ENCODE data around the gene SOCS6.

SOCS6 gene

DNA sequence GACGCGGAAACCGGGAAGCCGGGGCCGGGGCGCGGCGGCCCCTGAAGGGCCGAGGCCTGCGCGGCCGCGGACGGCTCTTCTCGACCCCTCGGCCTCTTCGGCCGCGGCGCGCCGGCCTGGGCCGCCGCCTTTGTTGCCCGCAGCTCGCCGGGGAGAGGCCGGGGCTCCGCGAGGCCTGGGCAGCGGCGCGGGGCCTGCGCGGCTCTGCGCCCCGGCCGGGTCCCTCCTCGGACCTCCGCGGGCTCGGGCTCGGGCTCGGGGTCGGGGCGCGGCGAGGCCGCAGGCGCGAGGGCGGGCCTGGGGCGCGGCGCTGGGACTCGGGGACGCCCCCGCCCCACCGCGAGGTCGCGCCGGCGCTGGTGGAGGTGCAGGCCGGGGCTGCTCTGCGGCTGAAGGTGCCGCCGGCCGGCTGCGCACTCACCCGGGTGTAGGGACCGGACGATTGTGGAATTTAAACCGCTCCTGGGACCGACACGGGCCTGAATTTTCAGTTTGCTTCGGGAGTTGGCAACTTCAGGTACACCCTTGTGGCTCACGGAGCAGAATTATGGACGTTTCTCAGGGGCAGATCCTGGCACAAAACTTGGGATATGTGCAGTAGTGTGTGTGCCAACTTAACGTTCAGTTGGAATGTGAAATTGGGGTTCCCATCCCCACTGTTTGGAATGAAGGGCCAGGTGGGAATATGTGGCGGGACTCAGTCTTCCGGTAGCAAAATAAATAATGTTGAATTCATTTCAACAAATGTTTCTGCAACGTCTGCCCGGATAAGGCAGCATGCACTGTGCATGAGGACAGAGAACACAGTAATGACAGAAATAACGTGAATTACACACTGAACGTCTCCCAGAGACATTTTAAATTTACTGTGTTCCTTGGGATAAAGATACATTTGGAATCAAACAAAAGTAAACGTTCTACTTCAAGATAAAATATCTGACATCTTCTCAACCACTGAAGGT is 787 bp downstream of the SOCS6 start:
- DNase-seq: peak; percentile 32

GRCh38 chr18:70290482-70291294 is 1.8 kb downstream of the SOCS6 start:
- DNase-seq: no peak

DNA sequence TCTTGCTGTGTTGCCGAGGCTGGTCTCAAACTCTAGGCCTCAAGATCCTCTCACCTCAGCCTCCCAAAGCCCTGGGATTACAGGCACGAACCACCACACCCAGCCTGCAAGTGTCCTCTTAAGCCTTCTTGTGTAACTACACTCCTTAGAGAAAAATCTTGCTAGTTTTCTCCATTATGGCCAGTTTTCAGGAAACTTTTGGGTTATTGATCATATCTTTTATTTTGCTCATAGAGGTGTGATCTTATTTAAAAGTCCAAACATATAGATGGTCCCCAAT is 2.4 kb downstream of the SOCS6 start:
- DNase-seq: no peak

DNA sequence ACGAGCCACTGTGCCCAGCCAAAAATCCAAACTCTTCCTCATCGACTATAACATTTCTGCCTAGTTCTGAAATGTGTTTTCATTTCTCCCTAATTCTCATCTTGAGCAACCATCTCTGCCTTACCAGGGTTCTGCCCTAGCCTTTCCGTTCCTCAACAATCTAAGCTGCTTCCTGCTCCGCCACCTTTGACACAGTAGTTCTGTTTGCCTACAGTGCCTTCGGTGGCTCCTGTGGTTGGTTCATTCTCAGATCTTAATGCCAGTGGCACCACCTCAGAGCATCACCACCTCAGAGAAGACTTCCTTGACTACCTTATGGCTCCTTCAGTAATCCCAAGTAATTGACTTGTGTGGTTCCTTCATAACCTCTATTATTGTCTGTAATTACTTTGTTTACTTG is 3.8 kb downstream of the SOCS6 start:
- no peak for DNase-seq

- no peak for DNase-seq
These were observed 4.3 kb downstream of the SOCS6 start for GRCh38 chr18:70293166-70293565.

DNA sequence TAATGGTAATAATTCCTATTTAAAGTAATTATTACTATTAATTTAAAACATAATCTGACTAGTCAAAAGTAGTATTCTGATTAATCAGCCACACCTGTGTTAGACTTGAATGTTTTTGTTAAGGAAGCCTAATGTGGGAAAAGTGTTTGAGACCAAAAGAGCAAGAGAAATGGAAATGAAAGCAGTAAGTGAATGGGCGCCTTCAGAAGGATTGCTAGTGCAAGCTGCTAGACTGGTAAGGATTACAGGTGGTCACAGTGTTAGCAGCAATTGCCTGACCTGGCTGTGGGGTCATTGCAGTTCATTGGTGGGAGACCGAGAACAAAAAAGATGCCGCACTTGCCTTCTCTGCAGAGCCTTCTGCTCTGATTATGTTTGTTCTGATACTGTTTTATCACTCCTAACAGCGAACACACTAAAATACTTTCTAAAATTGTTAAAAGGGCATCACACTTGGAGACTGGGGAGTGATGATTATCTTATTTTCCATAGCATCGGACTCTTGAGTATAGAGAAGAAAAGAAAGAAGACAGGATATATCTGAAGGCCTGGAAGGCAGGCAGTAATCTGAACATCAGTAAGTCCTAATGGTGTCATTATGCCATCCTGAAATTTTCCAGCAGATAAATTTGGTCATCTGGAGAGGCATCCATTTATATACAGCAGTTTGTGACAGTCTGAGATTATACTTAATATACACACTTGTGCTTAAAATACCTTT is 5.8 kb downstream of the SOCS6 start:
- no peak for DNase-seq

DNA sequence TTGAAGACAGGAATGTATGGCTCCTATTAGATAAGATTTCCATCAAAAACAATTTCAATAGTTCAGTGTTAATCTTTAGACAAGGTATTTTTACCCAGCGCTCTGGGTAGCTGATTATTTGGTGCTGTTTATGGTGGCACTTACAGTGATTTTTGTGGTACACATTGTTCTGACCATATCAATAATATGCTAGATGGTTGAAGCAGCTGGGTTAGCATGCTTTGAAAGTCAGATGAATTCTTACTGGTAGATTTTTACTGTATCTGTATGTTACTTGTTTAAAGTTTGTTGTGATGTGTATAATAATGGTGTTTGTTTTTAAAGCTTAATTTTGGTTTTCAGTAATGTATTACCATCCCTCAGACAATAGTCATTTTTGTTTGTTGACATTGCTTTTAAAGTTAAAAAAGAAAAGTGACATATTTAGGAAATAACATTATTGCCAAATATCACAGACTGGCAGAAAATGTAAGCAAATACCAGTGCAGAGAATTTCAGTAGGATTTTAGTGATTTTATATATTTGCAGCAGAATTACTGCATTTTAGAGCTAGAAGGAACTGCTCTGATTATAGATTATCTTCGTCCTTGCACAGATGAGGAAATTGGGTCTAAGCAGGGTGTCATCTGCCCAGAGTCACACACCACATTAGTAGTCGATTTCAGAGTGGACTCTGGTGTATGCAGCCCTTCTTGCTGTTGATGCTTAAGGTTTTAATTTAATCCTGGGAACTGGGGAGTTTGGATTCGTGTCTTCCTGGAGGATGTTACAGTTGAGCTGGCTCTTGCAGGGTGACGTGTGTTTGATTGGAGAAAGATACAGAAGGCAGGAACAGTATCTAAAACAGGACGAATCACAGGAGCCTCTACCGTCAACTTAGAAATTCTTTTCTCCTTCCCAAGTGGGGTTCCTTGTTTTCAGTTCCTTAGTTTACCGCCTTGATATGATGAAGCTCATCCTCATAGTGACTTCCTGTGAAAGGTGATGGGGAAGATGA is 6.6 kb downstream of the SOCS6 start:
- no peak for DNase-seq

GRCh38 chr18:70296289-70296688 is 7.4 kb downstream of the SOCS6 start:
- no peak for DNase-seq

DNA sequence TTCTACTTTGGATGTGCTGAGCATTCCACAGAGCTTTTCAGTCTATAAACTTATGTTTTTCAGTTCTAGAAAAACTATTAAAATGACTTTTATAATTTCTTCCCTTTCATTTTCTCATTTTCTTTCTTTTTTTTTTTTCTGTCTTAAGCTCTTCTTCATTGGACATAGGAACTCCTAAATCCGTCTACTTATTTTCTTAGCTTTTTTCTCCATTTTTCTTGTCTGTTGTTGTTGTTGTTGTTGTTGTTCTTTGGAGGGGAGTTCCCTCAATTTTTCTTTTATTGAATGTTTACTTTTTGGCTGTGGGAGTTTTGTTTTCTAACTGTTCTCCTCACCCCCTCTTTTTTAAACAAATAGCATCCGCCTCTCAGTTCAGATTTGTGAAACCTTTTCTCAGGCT is 7.9 kb downstream of the SOCS6 start:
- no peak for DNase-seq

GRCh38 chr18:70299393-70299792 is 10.5 kb downstream of the SOCS6 start:
- DNase-seq: no peak

- DNase-seq: no peak
These were observed 12.8 kb downstream of the SOCS6 start for GRCh38 chr18:70301667-70302066.

DNA sequence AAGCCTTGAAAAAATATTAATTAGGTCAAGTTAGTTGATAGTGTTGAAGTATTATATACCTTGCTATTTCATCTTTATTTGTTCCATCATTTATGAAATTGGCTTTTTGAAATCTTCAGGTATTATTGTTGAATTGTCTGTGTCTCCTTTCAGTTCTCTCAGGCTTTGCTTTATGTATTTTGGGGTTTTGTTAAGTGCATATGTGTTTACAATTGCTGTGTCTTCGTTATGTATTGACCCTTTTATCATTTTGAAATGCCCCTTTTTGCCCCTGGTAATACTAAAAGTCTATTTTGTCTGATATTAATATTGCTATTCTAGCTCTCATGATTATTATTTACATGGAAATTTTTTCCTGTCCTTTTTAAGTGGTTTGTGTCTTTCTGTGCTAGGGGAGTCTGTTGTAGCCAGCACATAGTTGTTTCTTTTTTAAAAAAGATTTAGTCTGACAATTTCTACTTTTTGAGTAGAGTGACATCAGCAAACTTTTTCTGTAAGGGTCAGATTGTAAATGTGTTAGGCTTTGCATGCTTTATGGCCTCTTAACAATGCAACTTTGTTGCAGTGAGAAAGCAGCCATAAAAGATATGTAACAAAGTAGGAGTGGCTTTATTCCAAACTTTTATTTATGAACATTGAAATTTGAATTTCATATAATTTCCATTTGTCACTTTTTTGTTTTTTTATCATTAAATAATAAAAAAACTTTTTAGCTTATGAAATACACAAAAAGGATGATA is 19.9 kb downstream of the SOCS6 start:
- no peak for DNase-seq

- no peak for DNase-seq
These were observed 21.9 kb downstream of the SOCS6 start for GRCh38 chr18:70310560-70311320.

DNA sequence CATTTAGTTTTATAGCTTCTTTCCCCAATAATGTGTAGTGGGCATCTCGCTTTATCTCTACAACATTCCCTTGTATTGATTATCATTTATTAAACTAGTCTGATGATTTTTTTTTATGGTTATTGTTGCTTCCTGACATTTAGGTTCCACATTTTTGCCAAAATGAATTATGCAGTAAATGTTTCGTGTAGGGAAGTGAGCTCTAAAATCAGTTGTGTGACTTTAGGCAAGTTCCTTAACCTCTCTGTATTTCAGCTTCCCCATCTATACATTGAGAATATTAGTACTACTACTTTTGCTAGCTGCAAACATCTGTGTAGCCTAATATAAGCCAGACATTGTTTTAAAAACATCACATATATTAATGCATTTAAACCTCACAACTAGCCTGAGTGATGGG is 22.9 kb downstream of the SOCS6 start:
- no peak for DNase-seq

GRCh38 chr18:70313640-70314039 is 24.8 kb downstream of the SOCS6 start:
- no peak for DNase-seq

DNA sequence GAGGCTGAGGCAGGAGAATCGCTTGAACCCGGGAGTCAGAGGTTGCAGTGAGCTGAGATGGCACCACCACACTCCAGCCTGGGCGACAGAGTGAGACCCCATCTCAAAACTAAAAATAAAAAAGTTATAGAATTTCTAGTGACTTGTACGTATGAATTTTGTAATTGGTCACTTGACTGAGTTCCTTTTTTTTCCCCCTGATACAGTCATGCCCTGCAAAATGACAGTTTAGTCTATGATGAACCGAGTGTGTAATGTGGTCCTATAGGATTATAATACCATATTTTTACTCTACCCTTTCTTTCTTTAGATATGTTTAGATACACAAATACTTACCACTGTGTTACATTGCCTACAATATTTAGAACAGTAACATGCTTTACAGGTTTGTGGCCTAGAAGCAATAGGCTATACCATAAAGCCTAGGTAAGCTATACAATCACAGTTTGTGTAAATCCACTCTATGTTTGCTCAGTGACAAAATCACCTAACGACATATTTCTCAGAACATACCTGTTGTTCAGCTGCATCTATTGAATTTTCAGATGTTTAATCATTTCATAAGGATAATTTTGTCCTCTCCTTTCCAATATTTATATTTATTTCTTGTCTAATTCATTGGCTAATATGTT is 25.4 kb downstream of the SOCS6 start:
- no peak for DNase-seq

GRCh38 chr18:70319187-70319586 is 30.3 kb downstream of the SOCS6 start:
- DNase-seq: peak; percentile 10

DNA sequence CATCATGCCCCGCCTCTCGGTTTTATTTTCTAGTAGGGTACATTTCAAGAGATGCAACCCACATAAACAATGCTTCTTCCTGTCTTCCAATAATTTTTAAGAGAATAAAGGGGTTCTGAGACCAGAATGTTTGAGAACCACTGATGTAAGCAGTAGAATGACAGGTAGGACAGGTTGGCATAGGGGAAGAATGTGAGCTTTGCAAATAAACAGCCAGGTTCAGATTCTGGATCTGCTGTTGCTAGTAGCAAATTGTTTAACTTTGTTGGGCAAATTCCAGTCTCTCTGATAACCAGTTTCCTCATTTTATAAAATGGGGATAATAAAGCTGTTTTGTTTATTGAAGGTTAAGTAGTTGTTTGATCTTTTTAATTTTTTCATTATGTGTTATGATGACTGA is 32.8 kb downstream of the SOCS6 start:
- DNase-seq: no peak

- no peak for DNase-seq
These were observed 33.5 kb downstream of the SOCS6 start for GRCh38 chr18:70322385-70322784.

GRCh38 chr18:70322928-70323327 is 34.1 kb downstream of the SOCS6 start:
- DNase-seq: peak; percentile 60

Data from fibroblast of skin of abdomen (primary cell).